T1000 (cell line): Measurements from ENCODE around the gene CEACAM20.
"Not testable (repeated sequence)": the region's sequence is repeated elsewhere in the genome, so short reads cannot be mapped to it uniquely, and the experiment has no call there.

Experiments
- DNase-seq: peaks from one replicate; lab custom pipeline; 2025; ENCODE audit warnings: mixed read lengths; lab: John Stamatoyannopoulos, UW

Gene CEACAM20

DNA sequence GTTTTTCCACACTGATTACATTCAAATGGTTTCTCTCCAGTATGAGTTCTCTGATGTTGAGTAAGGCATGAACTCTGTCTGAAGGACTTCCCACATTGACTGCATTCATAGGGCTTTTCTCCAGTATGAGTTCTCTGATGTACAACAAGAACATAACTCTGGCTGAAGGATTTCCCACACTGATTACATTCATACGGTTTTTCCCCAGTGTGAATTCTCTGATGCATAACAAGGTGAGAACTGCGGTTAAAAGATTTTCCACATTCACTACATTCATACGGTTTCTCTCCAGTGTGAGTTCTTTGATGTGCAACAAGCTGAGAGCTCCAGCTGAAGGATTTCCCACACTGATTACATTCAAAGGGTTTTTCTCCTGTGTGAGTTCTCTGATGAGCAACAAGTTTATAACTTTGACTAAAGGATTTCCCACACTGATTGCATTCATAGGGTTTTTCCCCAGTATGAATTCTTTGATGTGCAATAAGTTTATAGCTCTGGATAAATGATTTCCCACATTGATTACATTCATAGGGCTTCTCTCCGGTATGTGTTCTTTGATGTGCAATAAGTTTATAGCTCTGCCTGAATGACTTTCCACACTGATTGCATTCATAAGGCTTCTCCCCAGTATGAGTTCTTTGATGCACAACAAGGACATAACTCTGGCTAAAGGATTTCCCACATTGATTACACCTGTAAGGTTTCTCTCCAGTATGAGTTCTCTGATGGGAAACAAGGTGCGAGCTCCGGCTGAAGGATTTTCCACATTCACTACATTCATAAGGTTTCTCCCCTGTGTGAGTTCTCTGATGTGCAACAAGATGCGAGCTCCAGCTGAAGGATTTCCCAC lies 52.7 kb downstream of the CEACAM20 start:
- no peak for DNase-seq

DNA sequence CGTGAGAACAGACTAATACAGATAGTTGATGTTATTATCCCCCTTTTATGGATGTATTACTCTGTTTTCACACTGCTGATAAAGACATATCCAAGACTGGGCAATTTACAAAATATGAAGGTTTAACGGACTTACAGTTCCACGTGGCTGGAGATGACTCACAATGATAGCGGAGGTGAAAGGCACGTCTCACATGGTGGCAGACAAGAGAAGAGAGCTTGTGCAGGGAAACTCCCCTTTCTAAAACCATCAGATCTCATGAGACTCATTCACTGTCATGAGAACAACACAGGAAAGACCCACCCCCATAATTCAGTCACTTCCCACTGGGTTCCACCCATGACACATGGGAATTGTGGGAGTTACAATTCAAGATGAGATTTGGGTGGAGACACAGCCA lies 60.7 kb downstream of the CEACAM20 start:
- DNase-seq, result not testable (repeated sequence)

GRCh38 chr19:44462600-44463286 lies 66.7 kb downstream of the CEACAM20 start:
- not testable (repeated sequence) for DNase-seq
